ENCODE data around the gene SKP1. TPM values are rescaled to one million over a fixed set of nuclear protein-coding genes. Genes with fewer than 3 reads are reported as not detected.

Gene SKP1
- total RNA-seq, 1 donor from 2014 or later, result 233 TPM

GRCh38 chr5:134124289-134125038, 52.3 kb downstream of the SKP1 start:
- Histone ChIP-seq H3K4me3 (ENCODE audit: low read depth, low read length) (no peak overlapping the region), H3K36me3 (ENCODE audit: control insufficient read depth, insufficient read depth, low read length) (no peaks in the 10 kb centered on the region), H3K27me3 (ENCODE audit: control insufficient read depth, insufficient read depth, low read length) (no peaks in the 10 kb centered on the region)
- DNase-seq (ENCODE audit: low read depth), result no peak
- no peak for TF ChIP-seq CTCF (IDR thresholded peaks at IDR 0.05; ENCODE audit: insufficient read depth, low read length, poor library complexity, severe bottlenecking)

GRCh38 chr5:134123360-134123759, 53.4 kb downstream of the SKP1 start:
- Histone ChIP-seq H3K4me3 (ENCODE audit: low read depth, low read length) (no peak overlapping the region), H3K36me3 (ENCODE audit: control insufficient read depth, insufficient read depth, low read length) (no peaks in the 10 kb centered on the region), H3K27me3 (ENCODE audit: control insufficient read depth, insufficient read depth, low read length) (no peaks in the 10 kb centered on the region)
- TF ChIP-seq CTCF (IDR thresholded peaks at IDR 0.05; ENCODE audit: insufficient read depth, low read length, poor library complexity, severe bottlenecking), result no peak
- no peak for DNase-seq (ENCODE audit: low read depth)

GRCh38 chr5:134122530-134122929, 54.2 kb downstream of the SKP1 start:
- Histone ChIP-seq H3K36me3 (ENCODE audit: control insufficient read depth, insufficient read depth, low read length) (no peaks in the 10 kb centered on the region), H3K27me3 (ENCODE audit: control insufficient read depth, insufficient read depth, low read length) (no peaks in the 10 kb centered on the region), H3K4me3 (ENCODE audit: low read depth, low read length) (no peak overlapping the region)
- TF ChIP-seq CTCF (IDR thresholded peaks at IDR 0.05; ENCODE audit: insufficient read depth, low read length, poor library complexity, severe bottlenecking), result no peak
- no peak for DNase-seq (ENCODE audit: low read depth)

- DNase-seq (ENCODE audit: low read depth), result no peak
- H3K27me3 ChIP-seq (ENCODE audit: control insufficient read depth, insufficient read depth, low read length), result peaks cover 2% of the 10 kb centered on the region
- H3K36me3 ChIP-seq (ENCODE audit: control insufficient read depth, insufficient read depth, low read length), result no peaks in the 10 kb centered on the region
- H3K4me3 ChIP-seq (ENCODE audit: low read depth, low read length), result no peak overlapping the region
- TF ChIP-seq CTCF (IDR thresholded peaks at IDR 0.05; ENCODE audit: insufficient read depth, low read length, poor library complexity, severe bottlenecking), result no peak
These were observed 56.2 kb downstream of the SKP1 start for GRCh38 chr5:134120386-134121138.

GRCh38 chr5:134119720-134120119, 57.0 kb downstream of the SKP1 start:
- no peak for TF ChIP-seq CTCF (IDR thresholded peaks at IDR 0.05; ENCODE audit: insufficient read depth, low read length, poor library complexity, severe bottlenecking)

More at GRCh38 chr5:134119720-134120119, 57.0 kb downstream of the SKP1 start:
- H3K36me3 ChIP-seq (ENCODE audit: control insufficient read depth, insufficient read depth, low read length), result no peaks in the 10 kb centered on the region
- DNase-seq (ENCODE audit: low read depth), result no peak
- H3K4me3 ChIP-seq (ENCODE audit: low read depth, low read length), result no peak overlapping the region
- peaks cover 2% of the 10 kb centered on the region for H3K27me3 ChIP-seq (ENCODE audit: control insufficient read depth, insufficient read depth, low read length)
